K562 (cell line): ENCODE results near the gene ILK. TPM values are rescaled to one million over a fixed set of nuclear protein-coding genes. Genes with fewer than 3 reads are reported as not detected.

Experiments used
- CBX1 ChIP-seq: sonication (generic); IDR thresholded peaks from 2 replicates; pipeline ENCODE4 v1.6.1; 2016; ENCODE audit warnings: antibody characterized with exemption, low read depth, mild to moderate bottlenecking
- CREBBP ChIP-seq: IDR thresholded peaks from one replicate; pipeline ENCODE4 v1.6.1; 2012; ENCODE audit warnings: low read depth, mild to moderate bottlenecking, control low read depth, inconsistent platforms, low read length
- FOXJ2 ChIP-seq: fragments of 200-800 bp; sonication (Bioruptor generic); IDR thresholded peaks from 2 replicates; pipeline ENCODE4 v1.6.1; 2016; ENCODE audit warnings: missing genetic modification characterization, missing compliant biosample characterization
- HDAC6 ChIP-seq: IDR thresholded peaks from 2 replicates; pipeline ENCODE4 v1.6.1; 2012; ENCODE audit warnings: low read depth, mild to moderate bottlenecking, control low read depth, inconsistent platforms, low read length, moderate library complexity
- HMBOX1 ChIP-seq: sonication (generic); IDR thresholded peaks from 2 replicates; pipeline ENCODE4 v1.6.1; 2016
- KAT8 ChIP-seq: fragments of 450-650 bp; IDR thresholded peaks from 2 replicates; pipeline ENCODE4 v1.6.1; 2016; ENCODE audit warnings: low read depth, mild to moderate bottlenecking
- KDM1A ChIP-seq, 2 experiments: fragments of 450-650 bp; IDR thresholded peaks; 2 replicates each; pipeline ENCODE4 v1.6.1; 2016; ENCODE audit warnings: mild to moderate bottlenecking in 2 of 2
- MXD1 ChIP-seq: fragments of 250-450 bp; sonication (Bioruptor Pico); IDR thresholded peaks from 2 replicates; pipeline ENCODE4 v1.8.0; 2021; ENCODE audit warnings: borderline replicate concordance, mild to moderate bottlenecking, moderate library complexity; ENCODE audit not compliant: poor library complexity, severe bottlenecking
- NCOA6 ChIP-seq: fragments of 450-650 bp; IDR thresholded peaks from 2 replicates; pipeline ENCODE4 v1.6.1; 2017; ENCODE audit warnings: mild to moderate bottlenecking
- NRF1 ChIP-seq, 2 experiments: fragments of 450-650 bp; IDR thresholded peaks in 1 of 2; conservative IDR thresholded peaks in 1 of 2; 2 replicates each; pipeline ENCODE4 v1.6.1; 2014; ENCODE audit warnings: mild to moderate bottlenecking in 2 of 2
- REST ChIP-seq, 2 experiments: fragments of 450-650 bp; formaldehyde crosslinking in 1 of 2; IDR thresholded peaks; 2 replicates each; pipeline versions ENCODE4 v1.4.0 to v1.6.1; 2014 to 2020; ENCODE audit warnings: mild to moderate bottlenecking in 2 of 2, borderline replicate concordance in 1 of 2, low read depth in 1 of 2
- TOE1 ChIP-seq, 2 experiments: fragments of 450-650 bp in 1 of 2; sonication (generic) in 1 of 2; formaldehyde crosslinking in 1 of 2; IDR thresholded peaks; 2 replicates each; pipeline versions ENCODE4 v1.7.1 to v1.8.0; 2016 to 2022; ENCODE audit warnings: borderline replicate concordance in 2 of 2, mild to moderate bottlenecking in 2 of 2, antibody characterized with exemption in 1 of 2, inconsistent platforms in 1 of 2, low read depth in 1 of 2, missing genetic modification reagents in 1 of 2, moderate library complexity in 1 of 2
- polyA plus RNA-seq, 8 experiments: library from polyadenylated mRNA; depleted of rRNA in 4 of 8; stranded (reverse) in 5 of 8; unstranded in 3 of 8; fragments of >200 nt; fragmentation: Nextera tagmentation in 2 of 8; fragmentation: Illumina TruSeq in 1 of 8; extraction: Ambion mirVana in 2 of 8; extraction: Trizol in 1 of 8; gene quantifications; 2 replicates each; pipeline versions ENCODE4 v1.2.1 to v1.2.3, GENCODE V29; 2011 to 2014; ENCODE audit warnings: inconsistent platforms in 1 of 8, missing spikeins in 1 of 8
- total RNA-seq, 7 experiments: library from RNA; depleted of rRNA in 6 of 7; stranded (reverse); fragments of >200 nt in 6 of 7; fragmentation: Illumina TruSeq in 2 of 7; extraction: Trizol in 2 of 7; gene quantifications; 2 replicates each; pipeline versions ENCODE4 v1.2.1 to v1.2.3, GENCODE V29; 2011 to 2021; ENCODE audit warnings: low replicate concordance in 1 of 7
- TF ChIP-seq, protein P1 (sequence below): sonication (generic); formaldehyde crosslinking; IDR thresholded peaks from 2 replicates; pipeline ENCODE4 v1.8.0; 2022; ENCODE audit warnings: missing genetic modification reagents, mild to moderate bottlenecking, moderate library complexity, borderline replicate concordance
- TF ChIP-seq, protein P2 (sequence below): fragments of 450-650 bp; formaldehyde crosslinking; IDR thresholded peaks from 2 replicates; pipeline ENCODE4 v1.4.0; 2022; ENCODE audit warnings: mild to moderate bottlenecking, moderate library complexity

The ILK gene
- total and polyA plus RNA-seq, 9 of the 15 experiments (the other 6 are each of a cell fraction or from before 2014, with no cell fraction given), result 43.3 to 95.9 (median 58.9) TPM

DNA sequence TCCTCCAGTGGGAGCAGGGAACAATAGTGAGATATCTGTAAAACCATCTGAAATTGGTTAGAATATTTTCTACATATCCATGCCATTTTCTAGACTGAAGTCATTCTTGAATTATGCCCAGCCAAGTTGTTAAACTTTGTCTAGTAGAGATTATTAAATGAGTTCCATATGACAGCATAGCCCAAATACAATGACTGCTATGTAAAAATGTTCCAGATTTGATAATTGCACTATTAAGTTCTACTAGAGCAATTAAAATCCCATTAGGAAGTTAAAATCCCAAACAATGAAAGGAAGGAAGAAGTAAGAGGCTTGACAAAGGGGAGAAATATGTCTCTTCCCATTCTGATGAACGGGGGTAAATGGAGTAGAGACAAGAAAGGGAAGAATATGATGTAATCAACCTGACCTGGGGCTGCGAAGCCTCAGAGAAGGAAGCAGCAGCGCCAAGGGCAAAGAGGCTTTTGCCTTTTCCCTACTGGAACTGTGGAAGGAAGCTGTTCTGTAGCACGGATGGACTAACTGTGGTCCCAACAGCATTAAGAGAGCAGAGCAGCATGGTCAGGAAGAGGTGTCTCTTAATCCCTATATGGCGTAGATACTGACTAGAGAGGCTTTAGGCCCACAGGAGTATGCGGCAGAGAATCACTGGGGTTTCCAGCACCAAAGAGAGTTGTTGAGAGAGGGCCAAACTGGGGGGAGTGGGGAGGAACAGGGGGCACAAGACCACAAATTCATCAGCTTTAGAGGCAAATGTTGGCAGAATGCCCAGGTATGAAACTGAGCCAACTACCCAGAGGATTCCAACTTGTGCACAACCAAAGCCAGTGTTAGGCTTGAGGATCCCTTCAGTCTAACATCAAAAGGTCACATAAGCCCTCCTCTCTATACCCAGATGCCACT, 26.9 kb upstream of the ILK start (continued):
- TF ChIP-seq REST (IDR thresholded peaks at IDR 0.05; ENCODE audit: borderline replicate concordance) (no peak), REST (CRISPR knock-in tag; IDR thresholded peaks at IDR 0.05; ENCODE audit: low read depth) (no peak), HDAC6 (no peak), KAT8 (no peak), TOE1 (IDR thresholded peaks at IDR 0.05; ENCODE audit: borderline replicate concordance) (no peak), TOE1 (CRISPR knock-in tag; IDR thresholded peaks at IDR 0.05; ENCODE audit: borderline replicate concordance, low read depth) (no peak), HMBOX1 (no peak), CBX1 (no peak), KDM1A (IDR thresholded peaks at IDR 0.05) (no peak), FOXJ2 (tag) (no peak; the same call in 1 of the 2 replicates), NRF1 (conservative IDR thresholded peaks at IDR 0.05 in 1 of 2, IDR thresholded peaks at IDR 0.05 in 1 of 2) (no peak), NCOA6 (no peak), MXD1 (no peak), CREBBP (no peak)
- TF ChIP-seq, protein P1, sequence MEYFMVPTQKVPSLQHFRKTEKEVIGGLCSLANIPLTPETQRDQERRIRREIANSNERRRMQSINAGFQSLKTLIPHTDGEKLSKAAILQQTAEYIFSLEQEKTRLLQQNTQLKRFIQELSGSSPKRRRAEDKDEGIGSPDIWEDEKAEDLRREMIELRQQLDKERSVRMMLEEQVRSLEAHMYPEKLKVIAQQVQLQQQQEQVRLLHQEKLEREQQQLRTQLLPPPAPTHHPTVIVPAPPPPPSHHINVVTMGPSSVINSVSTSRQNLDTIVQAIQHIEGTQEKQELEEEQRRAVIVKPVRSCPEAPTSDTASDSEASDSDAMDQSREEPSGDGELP, result no peak
- TF ChIP-seq, protein P2, sequence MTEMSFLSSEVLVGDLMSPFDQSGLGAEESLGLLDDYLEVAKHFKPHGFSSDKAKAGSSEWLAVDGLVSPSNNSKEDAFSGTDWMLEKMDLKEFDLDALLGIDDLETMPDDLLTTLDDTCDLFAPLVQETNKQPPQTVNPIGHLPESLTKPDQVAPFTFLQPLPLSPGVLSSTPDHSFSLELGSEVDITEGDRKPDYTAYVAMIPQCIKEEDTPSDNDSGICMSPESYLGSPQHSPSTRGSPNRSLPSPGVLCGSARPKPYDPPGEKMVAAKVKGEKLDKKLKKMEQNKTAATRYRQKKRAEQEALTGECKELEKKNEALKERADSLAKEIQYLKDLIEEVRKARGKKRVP (CRISPR knock-in tag), result peak; percentile 21; the same call in 1 of the 2 replicates
